Parathyroid adenoma (tissue), 2 donors: ENCODE results near the gene DNAH3.

Experiments used
- H2AFZ ChIP-seq: fragments of 300-600 bp; sonication (generic); one replicate; pipeline ENCODE4 v1.7.0; 2017; ENCODE audit warnings: antibody characterized with exemption, mild to moderate bottlenecking
- H3K27ac ChIP-seq: fragments of 300-600 bp; sonication (generic); one replicate; pipeline ENCODE4 v1.7.0; 2017
- H3K27me3 ChIP-seq: fragments of 300-600 bp; sonication (generic); one replicate; pipeline ENCODE4 v1.7.0; 2017; ENCODE audit warnings: low read length; ENCODE audit not compliant: control insufficient read depth, insufficient read depth
- H3K36me3 ChIP-seq: fragments of 300-600 bp; sonication (generic); one replicate; pipeline ENCODE4 v1.7.0; 2017; ENCODE audit warnings: low read length; ENCODE audit not compliant: control insufficient read depth, insufficient read depth
- H3K4me1 ChIP-seq: fragments of 300-600 bp; sonication (generic); one replicate; pipeline ENCODE4 v1.7.0; 2017; ENCODE audit warnings: control low read depth
- H3K4me2 ChIP-seq: fragments of 300-600 bp; sonication (generic); one replicate; pipeline ENCODE4 v1.7.0; 2017; ENCODE audit warnings: low read length
- H3K4me3 ChIP-seq: fragments of 300-600 bp; sonication (generic); one replicate; pipeline ENCODE4 v1.7.0; 2017; ENCODE audit warnings: low read depth, low read length
- H3K79me2 ChIP-seq: fragments of 300-600 bp; sonication (generic); one replicate; pipeline ENCODE4 v1.7.0; 2017; ENCODE audit warnings: control low read depth
- H3K9ac ChIP-seq: fragments of 300-600 bp; sonication (generic); one replicate; pipeline ENCODE4 v1.7.0; 2017; ENCODE audit warnings: mild to moderate bottlenecking
- H3K9me3 ChIP-seq: fragments of 300-600 bp; sonication (generic); one replicate; pipeline ENCODE4 v1.7.0; 2017; ENCODE audit warnings: low read length; ENCODE audit not compliant: control insufficient read depth
- TF ChIP-seq, protein P1 (sequence below): fragments of 300-600 bp; sonication (generic); IDR thresholded peaks from one replicate; pipeline ENCODE4 v1.7.0; 2017; ENCODE audit warnings: antibody characterized with exemption, mild to moderate bottlenecking
- donor health status: primary hyperparathyroidism.

DNAH3 gene

DNA sequence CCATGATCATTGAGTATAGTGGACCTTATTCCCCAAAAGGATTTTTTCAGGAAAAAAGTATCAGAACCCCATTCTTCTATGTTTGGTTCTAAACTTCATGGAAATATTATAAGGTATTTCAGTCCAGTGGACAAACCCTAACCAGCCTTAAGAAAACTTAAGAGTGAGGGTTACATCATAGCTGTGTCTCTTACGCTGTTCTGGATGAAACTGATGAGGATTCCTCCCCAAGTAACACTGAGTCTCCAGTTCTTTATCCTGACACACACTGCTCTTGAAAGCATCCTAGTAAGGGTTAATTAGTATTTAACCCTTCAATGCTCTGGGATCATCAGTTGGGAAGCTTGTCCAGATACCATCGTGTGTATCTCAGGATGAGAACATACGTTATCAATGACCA lies 245.1 kb downstream of the DNAH3 start:
- TF ChIP-seq, protein P1, sequence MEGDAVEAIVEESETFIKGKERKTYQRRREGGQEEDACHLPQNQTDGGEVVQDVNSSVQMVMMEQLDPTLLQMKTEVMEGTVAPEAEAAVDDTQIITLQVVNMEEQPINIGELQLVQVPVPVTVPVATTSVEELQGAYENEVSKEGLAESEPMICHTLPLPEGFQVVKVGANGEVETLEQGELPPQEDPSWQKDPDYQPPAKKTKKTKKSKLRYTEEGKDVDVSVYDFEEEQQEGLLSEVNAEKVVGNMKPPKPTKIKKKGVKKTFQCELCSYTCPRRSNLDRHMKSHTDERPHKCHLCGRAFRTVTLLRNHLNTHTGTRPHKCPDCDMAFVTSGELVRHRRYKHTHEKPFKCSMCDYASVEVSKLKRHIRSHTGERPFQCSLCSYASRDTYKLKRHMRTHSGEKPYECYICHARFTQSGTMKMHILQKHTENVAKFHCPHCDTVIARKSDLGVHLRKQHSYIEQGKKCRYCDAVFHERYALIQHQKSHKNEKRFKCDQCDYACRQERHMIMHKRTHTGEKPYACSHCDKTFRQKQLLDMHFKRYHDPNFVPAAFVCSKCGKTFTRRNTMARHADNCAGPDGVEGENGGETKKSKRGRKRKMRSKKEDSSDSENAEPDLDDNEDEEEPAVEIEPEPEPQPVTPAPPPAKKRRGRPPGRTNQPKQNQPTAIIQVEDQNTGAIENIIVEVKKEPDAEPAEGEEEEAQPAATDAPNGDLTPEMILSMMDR, result no peak
- Histone ChIP-seq H3K4me3 (no peak overlapping the region), H3K27me3 (no peaks in the 10 kb centered on the region), H3K9me3 (no peaks in the 10 kb centered on the region), H3K9ac (no peak overlapping the region), H3K36me3 (no peaks in the 10 kb centered on the region), H3K27ac (peak overlapping the region; percentile 25), H3K79me2 (peaks cover 34% of the 10 kb centered on the region), H3K4me2 (no peak overlapping the region), H3K4me1 (peaks cover 29% of the 10 kb centered on the region), H2AFZ (no peak overlapping the region)

DNA sequence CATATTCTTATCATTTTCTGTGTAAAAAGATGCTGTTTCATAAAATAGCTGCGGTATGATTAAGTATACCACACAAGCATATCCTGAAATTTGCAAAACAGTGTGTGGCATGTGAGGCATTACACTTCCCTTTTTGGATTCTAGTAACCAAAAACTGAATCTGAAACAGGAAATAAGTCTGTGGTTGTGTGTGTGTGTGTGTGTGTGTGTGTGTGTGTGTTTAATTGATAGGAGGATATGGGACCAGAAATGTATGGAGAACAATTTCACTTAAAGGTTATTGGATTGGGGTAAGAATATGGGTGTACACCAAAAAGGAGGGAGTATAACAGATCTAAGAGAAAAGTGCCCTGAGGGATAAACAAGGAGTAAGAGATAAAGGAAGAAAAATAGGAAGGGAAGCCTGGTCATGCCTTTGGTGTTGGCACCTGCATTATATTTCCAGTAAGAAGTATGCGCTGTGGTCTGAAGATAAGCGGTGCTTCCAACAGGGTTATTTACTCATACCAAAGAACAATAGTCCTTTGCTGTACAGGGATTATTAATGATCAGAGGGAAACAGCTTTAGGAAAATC lies 246.1 kb downstream of the DNAH3 start:
- Histone ChIP-seq H3K27ac (peak overlapping the region; percentile 40), H3K9ac (no peak overlapping the region), H3K79me2 (peaks cover 28% of the 10 kb centered on the region), H3K27me3 (no peaks in the 10 kb centered on the region), H2AFZ (no peak overlapping the region), H3K9me3 (no peaks in the 10 kb centered on the region), H3K4me1 (peaks cover 29% of the 10 kb centered on the region), H3K4me2 (no peak overlapping the region), H3K36me3 (no peaks in the 10 kb centered on the region), H3K4me3 (no peak overlapping the region)
- TF ChIP-seq, protein P1, result no peak

DNA sequence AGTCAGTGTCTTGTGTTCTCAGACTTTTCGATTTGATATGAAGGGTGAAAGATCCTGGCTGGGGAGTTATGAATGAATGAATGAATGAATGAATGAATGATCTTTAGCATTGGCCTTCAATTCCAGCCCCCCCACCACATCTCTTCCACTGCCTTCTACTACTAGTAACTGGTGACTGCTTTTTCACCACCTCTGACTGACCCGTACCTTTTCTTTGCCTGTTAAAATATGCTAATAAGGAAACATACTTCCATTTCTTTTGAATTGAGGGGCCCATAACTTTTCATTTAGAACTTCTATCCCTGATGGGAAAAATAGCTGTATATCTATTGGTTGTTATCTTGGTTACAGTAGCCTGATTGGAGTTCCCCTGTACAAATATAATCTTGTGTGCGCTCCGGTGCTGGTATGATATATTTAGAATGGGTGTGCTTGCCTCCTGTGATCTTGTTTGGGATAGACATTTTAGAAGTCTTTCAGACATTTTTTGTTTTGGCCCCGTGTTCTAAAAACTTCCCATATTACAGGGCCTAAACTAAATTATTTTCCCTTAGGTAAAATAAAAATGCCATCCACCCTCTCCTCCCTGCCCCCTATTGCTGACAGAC lies 246.6 kb downstream of the DNAH3 start:
- Histone ChIP-seq H2AFZ (no peak overlapping the region), H3K36me3 (no peaks in the 10 kb centered on the region), H3K27me3 (no peaks in the 10 kb centered on the region), H3K4me2 (no peak overlapping the region), H3K27ac (peak overlapping the region; percentile 40), H3K79me2 (peaks cover 24% of the 10 kb centered on the region), H3K9ac (no peak overlapping the region), H3K4me1 (peaks cover 29% of the 10 kb centered on the region), H3K9me3 (no peaks in the 10 kb centered on the region), H3K4me3 (no peak overlapping the region)
- TF ChIP-seq, protein P1, result no peak

DNA sequence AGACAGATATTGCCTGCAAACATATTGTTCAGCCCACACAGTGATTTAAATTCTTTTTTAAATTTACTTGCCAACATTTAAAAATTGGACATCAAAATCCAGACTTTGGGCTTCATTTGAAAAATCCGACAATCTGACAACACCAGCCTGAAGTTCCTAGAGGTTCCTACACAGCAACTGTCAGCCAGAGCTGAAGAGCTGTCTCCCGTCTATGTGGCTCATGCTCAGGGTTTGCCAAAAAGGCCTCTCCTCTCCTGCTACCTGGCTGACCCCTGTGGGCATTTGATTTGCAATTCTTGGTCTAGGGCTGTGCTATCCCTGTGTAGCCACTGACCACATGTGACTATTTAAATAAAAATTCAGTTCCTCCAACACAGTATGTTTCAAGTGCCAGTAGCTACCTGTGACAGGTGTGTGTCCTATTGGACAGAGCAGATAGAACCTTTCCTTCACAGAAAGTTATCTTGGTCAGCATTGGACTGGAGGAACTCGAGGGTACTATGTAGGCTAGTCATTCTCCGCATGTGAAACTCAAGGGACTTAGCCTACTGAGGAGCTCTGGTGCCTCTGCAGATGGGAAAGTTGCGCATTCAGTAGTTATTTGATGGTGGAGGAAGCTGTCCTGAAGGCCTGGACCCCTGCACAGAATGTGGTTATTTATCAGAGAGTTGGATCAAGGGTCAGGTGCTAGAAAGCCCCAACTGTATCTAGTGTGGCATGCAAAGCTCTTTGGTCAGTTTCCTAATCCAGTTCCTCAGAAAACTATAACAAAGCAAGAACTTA lies 247.3 kb downstream of the DNAH3 start:
- H3K27ac ChIP-seq, result peak overlapping the region; percentile 96

More for the DNA sequence above, 247.3 kb downstream of the DNAH3 start:
- Histone ChIP-seq H3K4me1 (peaks cover 29% of the 10 kb centered on the region), H3K9ac (no peak overlapping the region), H2AFZ (no peak overlapping the region), H3K36me3 (no peaks in the 10 kb centered on the region), H3K79me2 (peaks cover 20% of the 10 kb centered on the region), H3K9me3 (no peaks in the 10 kb centered on the region), H3K4me2 (no peak overlapping the region), H3K27me3 (no peaks in the 10 kb centered on the region), H3K4me3 (no peak overlapping the region)
- TF ChIP-seq, protein P1, result no peak
